ENCODE results near the gene C2orf49.

The C2orf49 gene

DNA sequence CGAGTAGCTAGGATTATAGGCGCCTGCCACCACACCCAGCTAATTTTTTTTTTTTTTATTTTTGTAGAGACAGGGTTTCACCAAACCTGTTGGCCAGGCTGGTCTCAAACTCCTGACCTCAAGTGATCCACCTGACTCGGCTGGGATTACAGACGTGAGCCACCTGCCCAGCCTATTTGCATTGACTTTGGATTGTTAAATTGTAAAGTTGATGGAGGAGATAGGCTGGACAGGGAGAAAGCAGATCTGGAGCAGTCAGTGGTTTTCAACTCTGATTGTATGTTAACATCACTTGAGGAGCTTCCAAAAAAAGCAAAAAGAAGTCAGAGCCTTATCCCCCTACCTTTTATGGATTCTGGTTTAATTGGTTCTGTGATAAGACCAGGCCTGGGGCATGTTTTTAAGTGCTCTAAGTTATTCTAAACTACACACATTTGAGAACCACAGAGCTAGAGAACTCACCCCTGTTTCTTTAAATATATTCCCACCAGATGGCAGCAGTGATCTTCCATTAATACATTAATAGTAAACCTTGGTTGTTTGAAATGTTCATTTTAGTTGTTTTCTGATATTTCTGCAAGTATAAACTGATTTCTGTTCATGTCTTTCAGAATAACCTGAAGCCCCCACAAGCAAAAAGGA lies 7.5 kb downstream of the C2orf49 start:
- H3K36me3 ChIP-seq (ENCODE audit: control insufficient read depth in 1 of 2, insufficient read depth in 2 of 2, low read length in 2 of 2), result peaks cover 26 to 60% of the 10 kb centered on the region in 2 donors
- H3K27me3 ChIP-seq (ENCODE audit: control insufficient read depth in 1 of 2, insufficient read depth in 2 of 2, low read length in 2 of 2), result no peaks in the 10 kb centered on the region

GRCh38 chr2:105357122-105357521 lies 19.8 kb downstream of the C2orf49 start:
- H3K4me3 ChIP-seq (ENCODE audit: low read depth in 1 of 2, low read length in 2 of 2), result no peak overlapping the region
- H3K9ac ChIP-seq (ENCODE audit: low read depth in 1 of 2, low read length in 2 of 2), result no peak overlapping the region
- peaks cover 0 to 2% of the 10 kb centered on the region in 2 donors for H3K9me3 ChIP-seq (ENCODE audit: control insufficient read depth in 1 of 2, low read length in 2 of 2)
- H3K27ac ChIP-seq (ENCODE audit: low read depth, low read length), result no peak overlapping the region
- H3K4me1 ChIP-seq (ENCODE audit: control insufficient read depth in 1 of 2, insufficient read depth in 2 of 2, low read length in 2 of 2), result no peaks in the 10 kb centered on the region
- H3K36me3 ChIP-seq (ENCODE audit: control insufficient read depth in 1 of 2, insufficient read depth in 2 of 2, low read length in 2 of 2), result peaks cover 29 to 68% of the 10 kb centered on the region in 2 donors
- no peaks in the 10 kb centered on the region for H3K27me3 ChIP-seq (ENCODE audit: control insufficient read depth in 1 of 2, insufficient read depth in 2 of 2, low read length in 2 of 2)

More for the DNA sequence above, 7.5 kb downstream of the C2orf49 start:
- no peak overlapping the region for H3K9ac ChIP-seq (ENCODE audit: low read depth in 1 of 2, low read length in 2 of 2)
- no peaks in the 10 kb centered on the region for H3K4me1 ChIP-seq (ENCODE audit: control insufficient read depth in 1 of 2, insufficient read depth in 2 of 2, low read length in 2 of 2)
- H3K27ac ChIP-seq (ENCODE audit: low read depth, low read length), result no peak overlapping the region
- no peaks in the 10 kb centered on the region for H3K9me3 ChIP-seq (ENCODE audit: control insufficient read depth in 1 of 2, low read length in 2 of 2)
- H3K4me3 ChIP-seq (ENCODE audit: low read depth in 1 of 2, low read length in 2 of 2), result no peak overlapping the region

DNA sequence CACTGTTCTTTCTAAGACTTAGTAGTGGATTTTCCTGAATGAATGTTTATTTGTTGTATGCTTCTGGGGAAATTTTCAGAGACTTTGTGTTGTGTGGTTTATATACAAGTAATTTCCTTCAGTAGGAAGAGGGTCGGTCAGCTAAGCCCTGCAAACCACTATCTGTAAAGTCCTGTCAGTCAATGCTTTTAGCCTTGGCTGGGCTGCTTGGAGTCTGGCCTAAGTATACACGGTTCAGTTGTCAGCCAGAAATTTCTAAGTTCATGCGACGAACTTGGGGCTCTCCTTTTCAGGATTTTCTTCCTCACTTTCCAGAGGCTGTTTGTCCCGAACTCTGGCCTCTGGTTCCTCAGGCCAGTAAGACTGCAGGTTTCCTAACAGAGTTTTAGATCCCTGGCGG lies 21.3 kb downstream of the C2orf49 start:
- Histone ChIP-seq H3K36me3 (ENCODE audit: control insufficient read depth in 1 of 2, insufficient read depth in 2 of 2, low read length in 2 of 2) (peaks cover 43 to 78% of the 10 kb centered on the region in 2 donors), H3K9me3 (ENCODE audit: control insufficient read depth in 1 of 2, low read length in 2 of 2) (peaks cover 0 to 2% of the 10 kb centered on the region in 2 donors), H3K27ac (ENCODE audit: low read depth, low read length) (no peak overlapping the region), H3K27me3 (ENCODE audit: control insufficient read depth in 1 of 2, insufficient read depth in 2 of 2, low read length in 2 of 2) (no peaks in the 10 kb centered on the region), H3K4me3 (ENCODE audit: low read depth in 1 of 2, low read length in 2 of 2) (no peak overlapping the region), H3K4me1 (ENCODE audit: control insufficient read depth in 1 of 2, insufficient read depth in 2 of 2, low read length in 2 of 2) (no peaks in the 10 kb centered on the region), H3K9ac (ENCODE audit: low read depth in 1 of 2, low read length in 2 of 2) (no peak overlapping the region)

DNA sequence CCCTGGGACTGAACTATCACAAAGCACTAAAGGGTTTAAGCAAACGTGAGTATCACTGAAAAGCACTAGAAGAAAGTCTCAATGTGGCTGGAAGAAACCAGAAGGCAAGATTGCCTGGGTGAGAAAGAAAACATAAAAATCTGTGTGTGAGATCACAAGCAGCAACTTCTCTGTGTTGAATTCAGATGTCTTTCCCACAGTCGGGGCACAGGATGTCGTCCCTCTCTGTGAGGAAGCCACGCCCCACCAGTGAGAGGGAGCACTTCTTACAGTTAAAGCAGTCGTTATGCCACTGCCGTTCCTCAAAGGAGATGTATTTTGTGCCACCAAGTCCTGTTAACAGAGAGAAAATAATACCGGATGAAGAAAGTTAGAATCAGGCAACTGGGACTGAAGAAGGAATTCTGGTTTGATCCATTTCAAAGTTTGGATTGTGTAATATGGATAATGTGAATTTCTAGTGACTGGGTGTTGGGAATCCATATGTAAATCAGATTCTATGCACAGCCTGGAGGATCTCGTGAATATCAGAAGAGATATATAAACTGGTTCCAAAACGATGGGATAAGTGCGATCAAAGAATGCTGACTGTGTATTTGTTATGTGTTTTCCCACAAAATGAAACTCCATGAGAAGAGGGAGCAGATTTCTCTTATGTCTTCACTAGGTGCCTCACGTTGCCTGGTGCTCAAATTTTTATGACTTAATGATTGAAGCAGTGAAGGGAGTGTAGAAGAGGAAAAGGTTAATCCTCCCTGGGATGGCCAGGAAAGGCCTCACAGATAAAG lies 24.0 kb downstream of the C2orf49 start:
- Histone ChIP-seq H3K9ac (ENCODE audit: low read depth in 1 of 2, low read length in 2 of 2) (no peak overlapping the region), H3K4me1 (ENCODE audit: control insufficient read depth in 1 of 2, insufficient read depth in 2 of 2, low read length in 2 of 2) (no peaks in the 10 kb centered on the region), H3K27ac (ENCODE audit: low read depth, low read length) (no peak overlapping the region), H3K4me3 (ENCODE audit: low read depth in 1 of 2, low read length in 2 of 2) (no peak overlapping the region), H3K36me3 (ENCODE audit: control insufficient read depth in 1 of 2, insufficient read depth in 2 of 2, low read length in 2 of 2) (peaks cover 45 to 83% of the 10 kb centered on the region in 2 donors), H3K9me3 (ENCODE audit: control insufficient read depth in 1 of 2, low read length in 2 of 2) (peaks cover 0 to 2% of the 10 kb centered on the region in 2 donors), H3K27me3 (ENCODE audit: control insufficient read depth in 1 of 2, insufficient read depth in 2 of 2, low read length in 2 of 2) (no peaks in the 10 kb centered on the region)

- H3K9ac ChIP-seq (ENCODE audit: low read depth in 1 of 2, low read length in 2 of 2), result no peak overlapping the region
- no peaks in the 10 kb centered on the region for H3K4me1 ChIP-seq (ENCODE audit: control insufficient read depth in 1 of 2, insufficient read depth in 2 of 2, low read length in 2 of 2)
- no peaks in the 10 kb centered on the region for H3K27me3 ChIP-seq (ENCODE audit: control insufficient read depth in 1 of 2, insufficient read depth in 2 of 2, low read length in 2 of 2)
- no peak overlapping the region for H3K4me3 ChIP-seq (ENCODE audit: low read depth in 1 of 2, low read length in 2 of 2)
- peaks cover 50 to 83% of the 10 kb centered on the region in 2 donors for H3K36me3 ChIP-seq (ENCODE audit: control insufficient read depth in 1 of 2, insufficient read depth in 2 of 2, low read length in 2 of 2)
- no peaks in the 10 kb centered on the region for H3K9me3 ChIP-seq (ENCODE audit: control insufficient read depth in 1 of 2, low read length in 2 of 2)
- no peak overlapping the region for H3K27ac ChIP-seq (ENCODE audit: low read depth, low read length)
Observed at GRCh38 chr2:105362862-105363591, 25.7 kb downstream of the C2orf49 start.

GRCh38 chr2:105364436-105365139 lies 27.2 kb downstream of the C2orf49 start:
- Histone ChIP-seq H3K27ac (ENCODE audit: low read depth, low read length) (no peak overlapping the region), H3K4me1 (ENCODE audit: control insufficient read depth in 1 of 2, insufficient read depth in 2 of 2, low read length in 2 of 2) (no peaks in the 10 kb centered on the region), H3K9ac (ENCODE audit: low read depth in 1 of 2, low read length in 2 of 2) (no peak overlapping the region), H3K4me3 (ENCODE audit: low read depth in 1 of 2, low read length in 2 of 2) (no peak overlapping the region), H3K36me3 (ENCODE audit: control insufficient read depth in 1 of 2, insufficient read depth in 2 of 2, low read length in 2 of 2) (peaks cover 44 to 72% of the 10 kb centered on the region in 2 donors), H3K9me3 (ENCODE audit: control insufficient read depth in 1 of 2, low read length in 2 of 2) (no peaks in the 10 kb centered on the region), H3K27me3 (ENCODE audit: control insufficient read depth in 1 of 2, insufficient read depth in 2 of 2, low read length in 2 of 2) (no peaks in the 10 kb centered on the region)

DNA sequence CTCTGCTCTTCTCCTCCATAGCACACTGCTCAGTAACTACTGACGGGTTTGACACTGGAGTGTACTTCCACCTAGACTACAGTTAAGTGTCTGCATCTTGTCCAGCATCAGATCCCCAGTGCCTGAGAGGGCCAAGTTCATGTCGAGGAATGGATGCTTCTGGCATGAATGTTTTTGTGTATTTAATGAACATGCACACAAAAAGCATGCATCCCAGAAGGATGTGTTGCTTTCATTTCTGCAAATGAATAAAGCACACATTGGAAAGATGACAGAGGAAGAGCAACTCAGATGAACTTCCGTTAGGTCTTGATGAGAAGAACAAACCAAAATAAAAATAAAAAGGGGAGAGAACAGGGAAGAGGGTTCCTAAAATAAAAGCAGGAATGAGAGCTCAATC lies 27.9 kb downstream of the C2orf49 start:
- H3K9ac ChIP-seq (ENCODE audit: low read depth in 1 of 2, low read length in 2 of 2), result no peak overlapping the region
- H3K9me3 ChIP-seq (ENCODE audit: control insufficient read depth in 1 of 2, low read length in 2 of 2), result no peaks in the 10 kb centered on the region
- no peak overlapping the region for H3K27ac ChIP-seq (ENCODE audit: low read depth, low read length)
- no peak overlapping the region for H3K4me3 ChIP-seq (ENCODE audit: low read depth in 1 of 2, low read length in 2 of 2)
- no peaks in the 10 kb centered on the region for H3K27me3 ChIP-seq (ENCODE audit: control insufficient read depth in 1 of 2, insufficient read depth in 2 of 2, low read length in 2 of 2)
- H3K4me1 ChIP-seq (ENCODE audit: control insufficient read depth in 1 of 2, insufficient read depth in 2 of 2, low read length in 2 of 2), result no peaks in the 10 kb centered on the region
- H3K36me3 ChIP-seq (ENCODE audit: control insufficient read depth in 1 of 2, insufficient read depth in 2 of 2, low read length in 2 of 2), result peaks cover 41 to 67% of the 10 kb centered on the region in 2 donors

- peaks cover 3 to 4% of the 10 kb centered on the region in 2 donors for H3K4me1 ChIP-seq (ENCODE audit: control insufficient read depth in 1 of 2, insufficient read depth in 2 of 2, low read length in 2 of 2)
- no peak overlapping the region for H3K9ac ChIP-seq (ENCODE audit: low read depth in 1 of 2, low read length in 2 of 2)
- H3K4me3 ChIP-seq (ENCODE audit: low read depth in 1 of 2, low read length in 2 of 2), result no peak overlapping the region
- H3K36me3 ChIP-seq (ENCODE audit: control insufficient read depth in 1 of 2, insufficient read depth in 2 of 2, low read length in 2 of 2), result peaks cover 19 to 47% of the 10 kb centered on the region in 2 donors
- no peaks in the 10 kb centered on the region for H3K9me3 ChIP-seq (ENCODE audit: control insufficient read depth in 1 of 2, low read length in 2 of 2)
- no peak overlapping the region for H3K27ac ChIP-seq (ENCODE audit: low read depth, low read length)
- H3K27me3 ChIP-seq (ENCODE audit: control insufficient read depth in 1 of 2, insufficient read depth in 2 of 2, low read length in 2 of 2), result no peaks in the 10 kb centered on the region
Observed at GRCh38 chr2:105368759-105369408, 31.5 kb downstream of the C2orf49 start.

GRCh38 chr2:105369777-105370690 lies 32.7 kb downstream of the C2orf49 start:
- H3K27me3 ChIP-seq (ENCODE audit: control insufficient read depth in 1 of 2, insufficient read depth in 2 of 2, low read length in 2 of 2), result no peaks in the 10 kb centered on the region
- no peaks in the 10 kb centered on the region for H3K9me3 ChIP-seq (ENCODE audit: control insufficient read depth in 1 of 2, low read length in 2 of 2)
- no peak overlapping the region for H3K4me3 ChIP-seq (ENCODE audit: low read depth in 1 of 2, low read length in 2 of 2)
- H3K4me1 ChIP-seq (ENCODE audit: control insufficient read depth in 1 of 2, insufficient read depth in 2 of 2, low read length in 2 of 2), result peaks cover 3 to 4% of the 10 kb centered on the region in 2 donors
- peaks cover 19 to 37% of the 10 kb centered on the region in 2 donors for H3K36me3 ChIP-seq (ENCODE audit: control insufficient read depth in 1 of 2, insufficient read depth in 2 of 2, low read length in 2 of 2)
- H3K9ac ChIP-seq (ENCODE audit: low read depth in 1 of 2, low read length in 2 of 2), result no peak overlapping the region
- no peak overlapping the region for H3K27ac ChIP-seq (ENCODE audit: low read depth, low read length)
